Measurements from ENCODE around the gene EVA1B. TPM values are rescaled to one million over a fixed set of nuclear protein-coding genes. Genes with fewer than 3 reads are reported as not detected.

Gene EVA1B
- total and polyA plus RNA-seq, 2 of the 13 experiments (the other 11 are each of a cell fraction or from before 2014, with no cell fraction given) = 3.9 to 6.6 TPM

DNA sequence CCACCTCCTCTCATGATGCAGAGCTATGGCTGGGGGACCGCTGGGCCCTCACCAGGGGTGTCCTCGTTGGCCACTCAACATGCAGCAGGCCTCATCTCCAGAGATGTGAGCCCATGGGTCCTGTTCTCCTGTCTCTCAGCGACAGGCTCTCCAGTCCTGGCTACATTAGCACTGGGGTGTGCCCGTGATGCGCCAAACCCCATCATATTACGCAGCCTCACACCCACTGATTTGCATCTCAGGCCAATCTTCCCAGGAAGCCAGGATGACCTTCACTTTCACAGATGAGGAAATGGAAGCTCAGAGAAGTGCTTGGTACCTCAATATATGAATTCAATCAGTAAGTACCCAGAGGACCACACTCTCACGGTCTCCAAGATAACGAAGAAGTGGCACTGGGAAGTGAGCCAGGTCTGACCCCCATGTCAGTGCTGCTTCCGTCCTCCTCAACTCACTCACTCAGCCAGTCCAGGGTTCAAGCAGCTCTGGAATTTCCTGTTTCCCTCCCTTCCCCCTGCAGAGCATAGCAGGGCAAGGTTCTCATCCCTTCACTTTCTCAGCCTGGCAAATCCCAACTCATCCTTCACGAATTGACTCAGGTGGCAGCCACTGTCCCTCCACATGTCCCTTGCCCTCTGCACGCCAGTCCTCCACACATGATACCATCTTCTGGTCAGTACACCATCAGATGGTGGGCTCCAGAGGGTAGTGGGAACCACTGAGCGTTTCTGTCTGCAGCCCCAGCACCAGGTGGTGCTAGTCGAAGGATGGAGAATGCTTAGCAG, 28.9 kb upstream of the EVA1B start (continued):
- TF ChIP-seq SAP130 (CRISPR knock-in tag; IDR thresholded peaks at IDR 0.05; ENCODE audit: low read depth) = peak; percentile 46; the same call in 1 of the 2 replicates
- TF ChIP-seq ZNF598 (CRISPR knock-in tag; IDR thresholded peaks at IDR 0.05; ENCODE audit: borderline replicate concordance) = peak; percentile 50; the same call in 1 of the 2 replicates
- peak; percentile 30; the same call in 1 of the 2 replicates for TF ChIP-seq ZNF292 (CRISPR knock-in tag; IDR thresholded peaks at IDR 0.05; ENCODE audit: borderline replicate concordance, low read depth)
- no peak for TF ChIP-seq MAFK (conservative IDR thresholded peaks at IDR 0.05 in 1 of 2, IDR thresholded peaks at IDR 0.05 in 1 of 2; ENCODE audit: low read length in 2 of 2)

DNA sequence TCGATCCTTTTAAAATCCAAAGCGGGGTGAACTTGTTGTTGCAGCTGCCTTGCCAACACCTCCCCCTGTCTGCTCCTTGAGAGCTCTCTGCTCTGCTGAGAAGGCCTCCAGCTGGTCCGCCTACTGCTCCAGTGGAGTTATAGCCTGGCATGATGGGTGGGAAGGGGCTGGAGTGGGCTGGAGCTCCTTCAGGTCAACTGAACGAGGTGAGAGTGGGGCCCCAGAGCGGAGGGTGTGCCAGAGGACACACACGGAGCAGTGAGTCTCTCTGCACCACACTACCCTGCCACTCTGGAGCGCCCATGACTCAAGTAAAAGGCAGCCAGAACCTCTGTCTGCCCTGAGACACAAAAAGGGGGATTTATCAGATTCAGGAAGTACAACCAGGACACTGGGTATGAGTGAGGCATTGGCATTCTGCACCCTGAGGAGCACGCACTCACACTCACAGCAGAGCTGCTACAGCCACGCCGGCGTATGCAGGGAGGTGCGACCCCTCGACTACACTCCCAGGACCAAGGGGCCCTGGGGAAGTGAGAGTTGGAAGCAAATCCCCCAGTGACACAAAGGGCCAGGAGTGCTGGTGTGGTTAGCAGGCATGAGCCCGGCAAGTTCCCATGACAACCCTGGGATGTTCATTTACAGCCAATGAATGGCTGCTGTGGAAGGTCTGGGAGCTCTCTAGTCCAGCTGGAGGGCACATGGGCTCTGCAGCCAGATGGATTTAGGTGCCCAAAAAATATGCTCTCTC, 28.0 kb upstream of the EVA1B start:
- Histone ChIP-seq H3K4me3 (replicated peaks in 1 of 3; ENCODE audit: insufficient read depth in 1 of 3, low read depth in 2 of 3, low read length in 3 of 3) (no peak overlapping the region), H3K79me2 (ENCODE audit: insufficient read depth, low read length) (no peaks in the 10 kb centered on the region), H3K27ac (ENCODE audit: extremely low read length, insufficient read depth, low read length) (peak overlapping the region; percentile 11), H3K27me3 (ENCODE audit: control insufficient read depth in 1 of 2, insufficient read depth in 2 of 2, low read length in 2 of 2) (no peaks in the 10 kb centered on the region), H3K4me2 (ENCODE audit: low read depth, low read length) (no peak overlapping the region), H3K9me3 (ENCODE audit: low read length) (no peaks in the 10 kb centered on the region), H3K4me1 (ENCODE audit: insufficient read depth, low read length) (peaks cover 50% of the 10 kb centered on the region), H4K20me1 (ENCODE audit: insufficient read depth, low read length) (no peaks in the 10 kb centered on the region), H2AFZ (ENCODE audit: low read length) (no peak overlapping the region), H3K36me3 (replicated peaks in 1 of 2; ENCODE audit: control insufficient read depth in 1 of 2, insufficient read depth in 2 of 2, low read length in 2 of 2) (peaks cover 35 to 64% of the 10 kb centered on the region in 2 experiments), H3K9ac (ENCODE audit: insufficient read depth, low read depth, low read length) (no peak overlapping the region)
- TF ChIP-seq, protein P1, sequence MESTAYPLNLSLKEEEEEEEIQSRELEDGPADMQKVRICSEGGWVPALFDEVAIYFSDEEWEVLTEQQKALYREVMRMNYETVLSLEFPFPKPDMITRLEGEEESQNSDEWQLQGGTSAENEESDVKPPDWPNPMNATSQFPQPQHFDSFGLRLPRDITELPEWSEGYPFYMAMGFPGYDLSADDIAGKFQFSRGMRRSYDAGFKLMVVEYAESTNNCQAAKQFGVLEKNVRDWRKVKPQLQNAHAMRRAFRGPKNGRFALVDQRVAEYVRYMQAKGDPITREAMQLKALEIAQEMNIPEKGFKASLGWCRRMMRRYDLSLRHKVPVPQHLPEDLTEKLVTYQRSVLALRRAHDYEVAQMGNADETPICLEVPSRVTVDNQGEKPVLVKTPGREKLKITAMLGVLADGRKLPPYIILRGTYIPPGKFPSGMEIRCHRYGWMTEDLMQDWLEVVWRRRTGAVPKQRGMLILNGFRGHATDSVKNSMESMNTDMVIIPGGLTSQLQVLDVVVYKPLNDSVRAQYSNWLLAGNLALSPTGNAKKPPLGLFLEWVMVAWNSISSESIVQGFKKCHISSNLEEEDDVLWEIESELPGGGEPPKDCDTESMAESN (CRISPR knock-in tag; conservative IDR thresholded peaks at IDR 0.05) = no peak
- 0 out of 2 replicates have a peak, but pooled peaks have one; percentile 19 for TF ChIP-seq RFX3 (CRISPR knock-in tag; IDR thresholded peaks at IDR 0.05)
- CTCF ChIA-PET (ENCODE audit: low intra/inter-chr PET ratio, low total read pairs) = no interaction called here
- no TSS peak for BruUV-seq (replicated peaks)
- POLR2A ChIA-PET = no interaction called here
- no peak for ATAC-seq
- DNase-seq (ENCODE audit: low spot score) = no peak
- WGBS (ENCODE audit: low lambda C conversion rate) = 92% methylated on average over 12 of the region's 14 CpGs
- intact Hi-C loops (cut with micrococcal nuclease; ENCODE audit: unreplicated experiment) (no loop called here), in situ Hi-C loops (cut with HindIII; ENCODE audit: extremely low pct_ligation_motif_present, low pct_unique_long_range_greater_than_20kb) (no loop called here)
- FAIRE-seq = no peak
